Measurements from ENCODE around the gene CARD9.
"Not testable (repeated sequence)": the region's sequence is repeated elsewhere in the genome, so short reads cannot be mapped to it uniquely, and the experiment has no call there.

CARD9 gene

GRCh38 chr9:136373300-136374182 lies at the start of gene CARD9:
Gene CARD9, minus strand, starts transcription at chr9:136373669. Its CDS starts 1,591 bp downstream, at chr9:136372078.
- no peak for DNase-seq

GRCh38 chr9:136422876-136423275 lies 49.4 kb upstream of the CARD9 start:
- DNase-seq, result no peak

- no peak for DNase-seq
Observed at GRCh38 chr9:136421791-136422190, 48.3 kb upstream of the CARD9 start.

- no peak for DNase-seq
Observed at GRCh38 chr9:136419092-136419420, 45.6 kb upstream of the CARD9 start.

GRCh38 chr9:136418182-136419091 lies 45.0 kb upstream of the CARD9 start:
- no peak for DNase-seq

GRCh38 chr9:136416914-136417313 lies 43.4 kb upstream of the CARD9 start:
- no peak for DNase-seq

GRCh38 chr9:136416427-136416826 lies 43.0 kb upstream of the CARD9 start:
- no peak for DNase-seq

- no peak for DNase-seq
Observed at GRCh38 chr9:136412962-136413361, 39.5 kb upstream of the CARD9 start.

GRCh38 chr9:136411378-136411777 lies 37.9 kb upstream of the CARD9 start:
- no peak for DNase-seq

GRCh38 chr9:136410500-136411287 lies 37.2 kb upstream of the CARD9 start, which contains the start of the genes ENTR1 and PMPCA:
Gene ENTR1, minus strand, starts transcription at chr9:136410614. Its CDS starts 217 bp downstream, at chr9:136410397.
Gene PMPCA, plus strand, starts transcription at chr9:136410658. Its CDS starts 11 bp downstream, at chr9:136410669.
- peak; percentile 8 for DNase-seq

- no peak for DNase-seq
Observed at GRCh38 chr9:136409557-136410455, 36.3 kb upstream of the CARD9 start.

- DNase-seq, result no peak
Observed at GRCh38 chr9:136407911-136408310, 34.4 kb upstream of the CARD9 start.

- DNase-seq, result not testable (repeated sequence)
Observed at GRCh38 chr9:136407061-136407460, 33.6 kb upstream of the CARD9 start.

GRCh38 chr9:136405904-136406303 lies 32.4 kb upstream of the CARD9 start:
- not testable (repeated sequence) for DNase-seq

GRCh38 chr9:136405481-136405880 lies 32.0 kb upstream of the CARD9 start:
- no peak for DNase-seq

GRCh38 chr9:136404801-136405136 lies 31.3 kb upstream of the CARD9 start:
- DNase-seq, result no peak

- DNase-seq, result no peak
Observed at GRCh38 chr9:136403915-136404800, 30.7 kb upstream of the CARD9 start.

GRCh38 chr9:136403538-136403914 lies 30.1 kb upstream of the CARD9 start:
- no peak for DNase-seq

- DNase-seq, result no peak
Observed at GRCh38 chr9:136402067-136402466, 28.6 kb upstream of the CARD9 start.

GRCh38 chr9:136401173-136401922 lies 27.9 kb upstream of the CARD9 start:
- no peak for DNase-seq
